Heart left ventricle (tissue), 13 donors: Measurements from ENCODE around the gene UGT1A9.

Experiments used
- CTCF ChIP-seq, 12 donors: fragments of 200-600 bp; sonication (generic) in 4 of 12; IDR thresholded peaks; one replicate each; pipeline versions ENCODE4 v1.5.0 to v1.8.0; 2018 to 2022; ENCODE audit warnings: antibody characterized with exemption in 12 of 12, mild to moderate bottlenecking in 5 of 12
- POLR2A ChIP-seq, 2 donors: fragments of 450-650 bp; IDR thresholded peaks; one replicate each; pipeline ENCODE4 v1.6.1; 2017; ENCODE audit warnings: antibody characterized with exemption in 2 of 2, mild to moderate bottlenecking in 2 of 2, moderate library complexity in 2 of 2
- donor health status: ischemic (EF 13 %, LVEDD 7.1; RV severe dilation, severe dysfunction).
- donor health status: DM: no; HTN: yes; CAD: no.
- donor health status: DM: no; HTN: no; CAD: no.
- donor health status: ischemic (EF 25% LVEDD 6.9; RV normal size, moderate dysfunction).
- donor health status: ischemic (EF 25% LVEDD 5.7; RV mildly dilated, moderate dysfunction).
- donor health status: ischemic (EF 35%, LVEDD 5.7; RV mildly dilated, moderate dysfunction).
- donor health status: nonischemic (EF 11% LVEDD 7.7; RV severe dilation, severe dysfunction).
- donor health status: DM: yes; HTN: yes; CAD: no.
- donor health status: PGD.
- donor health status: ischemic (EF 29% LVEDD 5.4; RV normal size, mild dysfunction).
- donor health status: nonischemic (EF 23%, LVEDD 6.1; RV moderate dilation, normal function).

- TF ChIP-seq CTCF (IDR thresholded peaks at IDR 0.05) (no peak), POLR2A (IDR thresholded peaks at IDR 0.05) (no peak)
These were observed 15.2 kb downstream of the UGT1A9 start for GRCh38 chr2:233686928-233687327.
